GM19467 (cell line): ENCODE data around the gene TNIP3.

Experiments
- ATAC-seq: cut with Tn5 transposase; IDR thresholded peaks from one replicate; pipeline ENCODE4 v1.9.1; 2021; ENCODE audit warnings: mild to moderate bottlenecking, moderate library complexity; ENCODE audit not compliant: unreplicated experiment

The TNIP3 gene

DNA sequence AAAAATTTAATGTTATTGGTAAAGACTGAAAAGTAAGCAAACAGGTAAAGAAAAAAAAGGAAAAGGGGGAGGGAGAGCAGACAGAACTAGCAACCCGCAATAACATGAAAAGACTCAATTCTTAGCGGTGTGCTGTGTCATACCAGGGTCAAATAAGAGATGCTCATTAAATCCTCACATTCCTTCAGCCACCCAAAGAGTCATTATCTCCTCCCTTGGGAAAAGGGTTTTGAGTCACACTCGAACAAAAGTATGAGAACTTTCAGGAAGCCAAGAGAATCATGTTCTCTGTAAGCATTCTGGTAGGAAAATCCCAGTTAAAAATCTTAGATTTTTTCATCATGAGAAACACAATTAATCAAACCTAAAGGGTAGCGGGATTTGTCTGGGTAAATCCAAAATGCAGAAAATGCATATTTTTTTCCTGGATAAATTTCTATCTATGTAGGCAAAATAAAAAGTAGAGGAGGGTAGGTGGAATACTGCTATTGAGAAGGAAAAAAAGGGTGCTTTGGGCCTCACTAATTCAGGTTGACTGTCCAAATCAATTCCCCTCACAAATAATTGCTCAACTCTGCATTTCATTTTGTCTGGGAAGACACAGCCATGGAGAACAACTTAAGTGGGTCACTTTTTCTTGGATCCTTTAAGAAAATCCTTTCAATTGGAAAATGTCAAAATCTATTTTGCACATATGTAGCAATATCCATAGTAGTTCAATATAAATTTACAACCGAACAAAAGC, 23.2 kb downstream of the TNIP3 start:
- no peak for ATAC-seq

DNA sequence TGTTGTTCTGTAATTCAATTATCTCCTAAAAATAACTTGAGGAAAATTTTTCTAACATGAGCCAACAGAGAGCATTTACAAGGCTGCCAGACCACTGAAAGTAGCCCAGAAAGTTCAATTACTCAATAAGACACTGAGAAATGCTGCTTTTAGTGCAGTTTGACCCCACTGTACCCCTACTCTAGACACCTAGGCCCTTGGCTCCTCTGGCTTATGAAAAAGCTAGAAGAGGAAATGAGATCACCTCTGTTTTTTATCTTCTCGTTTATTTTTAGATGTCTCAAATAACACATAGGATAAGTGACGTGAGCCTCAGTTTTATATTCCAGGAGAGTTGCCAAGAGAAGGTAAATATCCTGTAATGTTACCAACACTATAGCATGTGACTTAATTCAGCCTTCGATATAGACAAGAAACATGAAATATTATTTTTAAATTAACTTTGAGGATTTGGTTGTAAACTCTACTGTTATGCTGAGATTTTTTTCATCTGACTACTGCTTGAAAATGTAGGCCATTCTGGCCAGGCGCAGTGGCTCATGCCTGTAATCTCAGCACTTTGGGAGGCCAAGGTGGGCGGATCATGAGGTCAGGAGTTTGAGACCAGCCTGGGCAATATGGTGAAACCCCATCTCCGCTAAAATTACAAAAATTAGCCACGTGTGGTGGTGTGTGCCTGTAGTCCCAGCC, 24.4 kb downstream of the TNIP3 start:
- ATAC-seq = no peak

DNA sequence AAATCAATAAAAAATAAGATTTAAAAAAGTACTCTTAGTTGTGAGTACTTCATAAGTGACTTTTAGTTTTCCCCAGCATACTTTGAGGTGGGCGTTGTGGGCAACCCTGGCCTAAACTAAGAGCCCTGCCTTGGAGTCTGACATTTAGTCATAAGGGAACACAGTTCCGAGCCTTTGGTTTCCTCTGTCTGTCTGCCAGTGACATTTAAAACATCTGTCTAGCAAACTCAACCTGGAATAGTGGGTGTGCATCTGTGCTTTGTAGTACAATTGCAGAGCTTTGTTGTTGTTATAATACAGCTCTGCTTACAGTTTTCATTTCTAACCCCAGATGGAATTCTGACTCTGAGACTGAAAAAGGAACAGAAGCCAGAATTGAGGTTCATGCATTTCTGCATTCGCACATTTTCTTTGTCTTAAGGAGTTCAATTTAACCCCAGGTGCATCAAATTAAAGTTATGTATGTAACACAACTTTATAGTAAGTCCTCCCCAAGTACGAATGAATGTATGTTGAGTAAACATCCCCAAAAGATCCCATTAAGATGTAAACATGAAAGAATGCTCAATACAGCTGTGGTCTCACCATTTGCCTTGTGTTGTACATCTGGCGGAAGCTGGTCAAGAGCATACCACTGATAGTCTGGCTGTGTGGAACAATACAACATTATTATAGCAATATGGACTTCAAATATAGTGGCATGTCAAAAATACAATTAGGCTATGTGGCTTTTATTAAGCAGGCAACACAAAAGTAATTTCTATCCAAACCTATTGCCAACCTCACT, 25.9 kb downstream of the TNIP3 start:
- ATAC-seq = no peak

DNA sequence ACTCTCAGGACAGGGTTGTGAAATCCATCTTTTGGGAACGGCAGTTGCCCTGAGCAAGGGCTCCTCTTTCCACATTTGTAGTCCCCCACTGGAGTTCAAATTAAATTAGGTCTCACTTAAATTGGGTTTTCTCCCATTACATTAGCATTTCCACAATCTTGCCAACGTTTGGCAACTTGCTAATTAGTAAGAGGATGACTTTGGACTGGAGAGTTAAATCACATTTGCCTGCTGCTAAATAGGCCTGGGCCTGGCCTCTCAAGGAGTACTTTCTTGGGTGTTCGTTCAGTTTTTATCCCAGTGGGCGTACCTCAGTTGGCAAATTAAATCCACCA, 33.8 kb downstream of the TNIP3 start:
- ATAC-seq = no peak

GRCh38 chr4:121129606-121130325, 34.4 kb downstream of the TNIP3 start:
- no peak for ATAC-seq

GRCh38 chr4:121127100-121127499, 37.0 kb downstream of the TNIP3 start:
- ATAC-seq = no peak

- no peak for ATAC-seq
Measured at GRCh38 chr4:121126449-121127006, 37.6 kb downstream of the TNIP3 start.

- ATAC-seq = no peak
Measured at GRCh38 chr4:121125498-121125885, 38.6 kb downstream of the TNIP3 start.

DNA sequence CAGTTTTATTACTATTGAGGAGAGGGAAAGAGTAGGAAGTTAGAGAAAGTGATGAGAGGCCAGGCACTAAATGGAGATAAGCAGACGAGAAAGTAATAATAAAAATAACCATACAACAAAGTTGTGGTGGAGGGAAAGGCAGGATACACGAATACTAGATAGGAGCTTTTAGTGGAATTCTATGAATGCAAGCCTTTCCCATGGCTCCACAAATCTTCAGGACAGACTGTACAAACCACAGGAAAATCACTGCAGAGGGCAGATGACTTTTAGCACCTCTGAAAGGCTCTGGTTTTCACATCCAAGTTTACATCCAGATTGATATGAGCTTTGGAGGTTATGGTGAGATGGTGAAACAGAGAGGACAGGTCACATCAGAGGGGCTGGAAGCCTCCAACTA, 41.5 kb downstream of the TNIP3 start:
- no peak for ATAC-seq

GRCh38 chr4:121119715-121120114, 44.4 kb downstream of the TNIP3 start:
- ATAC-seq = no peak

GRCh38 chr4:121118344-121118743, 45.8 kb downstream of the TNIP3 start:
- no peak for ATAC-seq

DNA sequence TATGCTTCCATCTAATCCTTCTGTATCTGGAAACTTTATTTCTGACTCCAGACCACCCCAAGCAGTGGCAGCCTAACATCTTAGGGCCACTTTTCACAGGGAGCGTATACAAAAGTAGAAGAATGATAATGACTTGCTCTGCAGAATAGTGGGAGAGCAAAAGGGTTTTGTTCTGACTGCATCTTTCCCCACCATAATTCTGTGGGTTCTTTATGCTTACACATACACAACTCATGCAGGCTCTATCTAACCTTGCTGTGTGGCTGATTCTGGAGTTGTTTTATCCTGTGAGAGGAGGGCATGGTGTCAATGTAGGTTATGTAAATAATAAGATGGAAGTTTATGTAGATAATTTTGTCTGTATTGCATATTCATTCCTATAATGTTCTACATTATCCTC, 49.4 kb downstream of the TNIP3 start:
- ATAC-seq = no peak

- ATAC-seq = no peak
Measured at GRCh38 chr4:121112530-121112929, 51.6 kb downstream of the TNIP3 start.

DNA sequence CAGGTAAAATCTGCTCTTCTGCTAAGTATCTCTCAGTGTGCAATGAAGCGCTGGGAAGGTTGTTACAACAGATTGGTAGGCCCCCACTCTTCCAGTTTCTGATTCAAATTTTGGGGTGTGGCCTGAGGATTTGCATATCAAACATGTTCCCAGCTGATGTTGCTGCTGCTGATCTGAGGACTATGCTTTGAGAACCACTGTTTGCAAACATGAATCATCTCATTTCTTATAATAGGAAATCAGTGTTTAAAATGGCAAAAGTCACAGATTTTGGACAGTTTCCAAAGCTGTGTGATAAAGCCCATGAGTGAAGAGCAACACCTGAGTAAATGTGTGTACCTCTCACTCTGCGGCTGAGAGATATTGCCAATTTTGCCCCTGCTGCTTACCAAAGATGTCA, 55.6 kb downstream of the TNIP3 start:
- no peak for ATAC-seq

DNA sequence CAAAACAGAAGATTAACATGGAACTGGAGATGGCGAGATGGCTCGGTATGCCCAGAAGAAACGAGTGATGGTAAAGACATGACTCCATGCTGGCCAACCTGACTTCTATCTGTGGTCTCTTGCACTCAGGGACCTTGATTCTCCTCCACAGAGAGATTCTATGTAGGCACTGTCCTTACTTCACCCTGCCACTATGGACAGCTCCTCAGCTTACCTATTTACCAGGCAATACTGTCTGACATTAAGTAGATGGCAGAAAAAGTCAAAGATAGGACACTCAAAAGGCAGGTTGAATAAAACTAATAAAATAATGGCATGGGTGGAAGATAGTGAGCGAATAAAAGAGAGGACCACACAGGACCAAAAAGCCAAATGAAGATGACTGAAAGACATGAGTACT, 56.6 kb downstream of the TNIP3 start:
- no peak for ATAC-seq

- ATAC-seq = no peak
Measured at GRCh38 chr4:121100093-121100775, 63.9 kb downstream of the TNIP3 start.

DNA sequence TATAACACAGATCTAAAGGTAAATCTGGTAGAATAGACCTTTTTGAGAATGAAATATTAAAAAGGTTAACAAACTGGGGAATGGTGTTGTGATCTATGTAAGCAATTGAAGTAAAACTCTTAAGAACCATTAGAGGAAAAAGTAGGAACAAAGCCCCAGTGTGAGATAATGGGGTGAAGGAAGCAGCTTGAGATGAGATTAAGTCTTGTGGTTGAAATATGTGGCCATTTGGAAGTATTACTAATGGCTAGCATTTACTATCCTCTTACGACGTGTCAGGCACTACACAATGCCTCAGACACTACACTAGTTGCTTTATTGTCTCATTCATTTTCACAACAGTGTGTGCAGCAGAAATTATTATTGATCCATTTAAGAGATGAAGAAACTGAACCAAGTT, 65.9 kb downstream of the TNIP3 start:
- no peak for ATAC-seq

- no peak for ATAC-seq
Measured at GRCh38 chr4:121096629-121097028, 67.5 kb downstream of the TNIP3 start.

DNA sequence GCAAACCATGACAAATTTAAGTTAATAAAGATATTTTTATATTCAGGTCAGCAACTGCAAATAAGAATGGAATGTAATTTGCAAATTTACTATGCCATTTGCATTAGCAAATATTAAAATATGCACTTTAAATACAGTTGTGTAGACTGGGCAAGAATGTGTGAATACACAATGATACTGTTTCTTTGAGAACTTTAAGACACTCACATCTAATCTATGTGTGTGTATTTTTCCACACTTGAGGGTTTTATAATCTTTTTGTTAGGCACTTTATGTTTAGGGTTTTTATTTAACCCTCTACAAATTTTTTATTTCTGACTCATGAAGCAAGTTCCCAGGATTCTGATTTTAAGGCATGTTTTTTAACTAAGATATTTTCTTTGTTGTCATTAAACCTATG, 67.9 kb downstream of the TNIP3 start:
- ATAC-seq = no peak

- ATAC-seq = no peak
Measured at GRCh38 chr4:121094297-121094966, 69.7 kb downstream of the TNIP3 start.
